GM18505 (cell line): Measurements from ENCODE around the gene CDC42BPG.

Experiments
- ATAC-seq: cut with Tn5 transposase; IDR thresholded peaks from one replicate; pipeline ENCODE4 v1.9.1; 2021; ENCODE audit not compliant: unreplicated experiment
- POLR2A ChIP-seq: IDR thresholded peaks from 4 replicates; pipeline ENCODE4 v1.6.1; 2011; ENCODE audit warnings: borderline replicate concordance; ENCODE audit not compliant: insufficient read depth, insufficient read length; ENCODE audit errors: extremely low read depth

Gene CDC42BPG

DNA sequence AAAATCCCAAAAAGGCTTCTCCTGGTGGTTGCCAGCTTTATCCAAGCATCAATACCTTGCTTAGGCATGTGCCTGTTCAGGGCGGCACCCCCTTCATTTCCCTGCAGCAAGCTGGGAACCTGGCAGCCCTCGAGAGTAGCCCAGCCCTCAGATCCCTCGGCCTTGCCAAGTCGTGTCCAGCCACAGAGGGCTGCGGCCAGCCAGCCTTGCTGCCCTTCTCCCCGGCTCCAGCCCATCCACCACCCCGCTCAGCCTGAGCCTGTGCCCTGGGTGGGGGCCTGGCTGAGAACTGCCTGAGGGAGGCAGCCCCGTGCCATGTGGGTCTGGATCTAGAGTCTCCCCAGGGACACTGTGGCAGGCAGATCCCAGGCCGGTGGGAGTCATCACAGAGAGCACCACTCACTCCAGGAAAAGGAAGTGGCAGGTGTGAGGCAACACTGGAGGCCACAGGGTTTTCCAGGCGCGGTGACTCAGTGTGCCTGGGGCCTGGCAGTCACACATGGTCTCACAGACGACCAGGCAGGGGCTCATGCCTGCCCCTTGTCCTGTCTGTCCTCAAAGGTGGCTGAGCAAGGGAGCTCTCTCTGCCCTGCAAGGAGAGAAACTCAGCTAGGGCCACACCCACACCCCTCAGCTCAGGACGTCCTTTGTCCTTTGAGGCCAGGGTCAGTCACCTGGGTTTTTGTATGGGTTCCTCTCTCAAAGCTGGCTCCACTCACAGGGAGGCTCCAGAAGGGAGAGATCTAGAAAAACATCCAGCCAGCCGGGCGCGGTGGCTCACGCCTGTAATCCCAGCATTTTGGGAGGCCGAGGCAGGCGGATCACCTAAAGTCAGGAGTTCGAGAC, 12.2 kb upstream of the CDC42BPG start:
- ATAC-seq = no peak
- TF ChIP-seq POLR2A = no peak

DNA sequence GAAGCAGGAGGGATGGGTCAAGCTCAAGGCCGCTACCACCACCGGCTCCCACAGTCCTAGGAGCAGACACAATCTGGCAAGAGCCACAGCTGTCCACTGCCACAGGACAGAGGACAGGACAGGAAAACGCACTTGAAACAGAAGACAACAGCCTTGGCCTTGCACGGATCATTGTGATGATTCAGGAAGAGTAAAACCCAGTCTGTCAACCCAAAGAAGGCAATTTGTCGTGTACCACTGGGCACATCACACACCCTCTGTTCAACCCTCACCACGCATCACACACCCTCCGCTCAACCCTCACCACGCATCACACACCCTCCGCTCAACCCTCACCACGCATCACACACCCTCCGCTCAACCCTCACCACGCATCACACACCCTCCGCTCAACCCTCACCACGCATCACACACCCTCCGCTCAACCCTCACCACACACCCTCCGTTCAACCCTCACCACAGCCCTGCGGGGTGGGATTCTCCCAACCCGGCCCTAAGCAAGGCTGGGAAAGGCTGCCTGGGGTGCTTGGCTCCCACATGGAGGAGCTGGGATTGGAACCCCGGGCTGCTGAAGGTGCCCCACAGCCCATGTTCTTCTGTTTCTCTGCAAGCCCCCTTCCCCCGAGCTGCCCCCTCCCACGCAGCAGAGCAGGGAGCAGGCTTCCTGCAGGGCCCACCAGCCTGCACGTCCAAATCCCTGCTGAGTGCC, 11.3 kb upstream of the CDC42BPG start:
- no peak for TF ChIP-seq POLR2A
- ATAC-seq = no peak

DNA sequence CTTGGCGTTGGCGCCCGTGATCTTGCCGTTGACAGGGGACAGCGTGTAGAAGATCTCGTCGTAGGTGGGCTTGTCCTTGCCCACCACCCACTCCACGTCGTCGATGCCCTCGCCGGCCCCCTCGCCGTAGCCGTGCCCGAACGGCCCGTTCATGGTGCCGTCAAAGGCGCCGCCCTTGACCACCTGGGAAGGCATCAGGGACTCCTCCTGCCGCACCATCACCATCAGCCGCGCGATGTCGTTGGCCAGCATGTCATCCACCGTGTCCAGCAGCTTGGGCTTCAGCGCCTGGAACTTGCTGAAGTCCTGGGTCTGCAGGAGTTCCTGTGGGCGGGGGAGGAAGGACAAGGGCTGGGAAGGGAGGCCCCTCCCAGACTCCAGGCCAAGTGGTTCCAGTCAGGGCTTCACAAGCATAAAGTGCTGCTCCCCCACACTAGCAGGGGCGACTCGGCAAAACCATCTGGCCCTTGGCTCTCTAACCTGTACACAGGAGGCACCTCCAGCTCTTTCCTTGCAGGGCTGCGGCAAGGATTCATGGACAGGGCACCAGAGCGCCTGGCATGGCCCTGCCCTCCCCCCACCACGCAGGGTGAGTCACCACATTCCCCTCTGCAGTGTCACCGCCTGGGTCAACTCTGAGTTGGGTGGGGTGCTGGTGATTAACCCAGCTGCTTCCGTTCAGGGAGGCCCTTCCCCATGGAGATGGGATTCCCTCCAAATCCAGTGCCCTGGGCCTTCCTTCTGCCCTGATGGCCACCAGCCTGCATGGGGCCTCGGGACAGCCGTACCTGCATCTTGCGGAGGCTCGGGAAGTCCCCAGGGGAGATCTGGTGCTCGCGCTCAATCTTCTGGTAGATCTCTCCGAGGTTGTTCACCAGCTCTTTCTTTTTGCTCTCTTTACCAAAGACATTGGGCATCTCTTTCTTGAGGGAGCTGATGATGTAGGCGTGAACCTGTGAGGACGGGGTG, 10.4 kb upstream of the CDC42BPG start:
- no peak for TF ChIP-seq POLR2A
- ATAC-seq = no peak

DNA sequence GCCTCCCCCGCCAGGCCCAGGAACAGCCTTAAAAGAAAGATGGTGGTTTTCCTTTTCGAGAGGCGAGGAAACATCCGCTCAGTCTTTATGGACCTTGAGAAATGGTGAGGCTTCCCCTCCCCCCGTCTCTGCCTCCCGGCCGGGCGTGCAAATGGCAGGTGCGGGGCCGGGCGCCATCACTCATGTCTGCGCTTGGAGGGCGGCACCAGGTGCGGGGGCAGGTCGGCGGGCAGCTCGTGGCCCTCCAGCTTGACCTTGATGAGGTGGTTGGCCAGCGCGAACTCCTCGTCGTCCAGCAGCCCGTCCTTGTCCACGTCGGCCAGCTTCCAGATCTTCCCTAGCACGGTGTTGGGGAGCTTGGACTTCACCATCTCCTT, 9.7 kb upstream of the CDC42BPG start:
- ATAC-seq = no peak

GRCh38 chr11:64853709-64854108, 9.3 kb upstream of the CDC42BPG start:
- no peak for ATAC-seq
- no peak for TF ChIP-seq POLR2A

More for the DNA sequence above, 9.7 kb upstream of the CDC42BPG start:
- TF ChIP-seq POLR2A = no peak

GRCh38 chr11:64852804-64853509, 8.5 kb upstream of the CDC42BPG start:
- no peak for ATAC-seq
- TF ChIP-seq POLR2A = no peak

- peak; percentile 3 for ATAC-seq
These were observed 7.4 kb upstream of the CDC42BPG start for GRCh38 chr11:64851831-64852351.

DNA sequence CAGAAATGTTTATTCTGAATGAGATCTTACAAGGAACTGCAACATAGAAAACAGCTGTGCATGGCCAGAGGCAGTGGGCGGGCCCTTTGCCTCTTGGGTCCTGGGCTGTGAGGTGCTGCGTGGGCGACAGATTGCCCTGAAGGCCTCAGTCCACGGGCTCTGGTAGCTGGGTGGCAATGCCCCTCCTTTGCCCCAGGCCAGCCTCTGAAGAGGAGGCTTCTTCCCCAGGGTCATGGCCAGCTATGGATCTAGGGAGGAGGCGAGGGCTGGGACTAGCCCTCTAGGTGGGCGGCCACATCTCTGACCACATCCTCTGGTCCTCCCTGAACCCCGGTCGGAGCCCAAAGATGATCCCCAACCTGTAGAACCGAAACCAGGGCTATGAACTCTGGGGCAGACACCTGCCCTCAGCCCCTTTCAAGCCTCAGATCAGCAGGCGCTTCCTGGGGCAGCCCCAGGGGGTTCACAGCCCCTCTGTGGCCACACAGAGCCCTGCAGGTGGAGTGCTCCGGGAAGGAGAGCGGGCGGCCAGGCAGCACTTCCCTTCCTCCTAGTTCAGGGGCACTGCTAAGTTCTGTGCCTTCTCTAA, 6.6 kb upstream of the CDC42BPG start:
- peak; percentile 40 for ATAC-seq
- TF ChIP-seq POLR2A = peak; percentile 68

More at GRCh38 chr11:64851831-64852351, 7.4 kb upstream of the CDC42BPG start:
- peak; percentile 40 for TF ChIP-seq POLR2A

GRCh38 chr11:64849598-64850356, 5.3 kb upstream of the CDC42BPG start:
- TF ChIP-seq POLR2A = no peak
- no peak for ATAC-seq

DNA sequence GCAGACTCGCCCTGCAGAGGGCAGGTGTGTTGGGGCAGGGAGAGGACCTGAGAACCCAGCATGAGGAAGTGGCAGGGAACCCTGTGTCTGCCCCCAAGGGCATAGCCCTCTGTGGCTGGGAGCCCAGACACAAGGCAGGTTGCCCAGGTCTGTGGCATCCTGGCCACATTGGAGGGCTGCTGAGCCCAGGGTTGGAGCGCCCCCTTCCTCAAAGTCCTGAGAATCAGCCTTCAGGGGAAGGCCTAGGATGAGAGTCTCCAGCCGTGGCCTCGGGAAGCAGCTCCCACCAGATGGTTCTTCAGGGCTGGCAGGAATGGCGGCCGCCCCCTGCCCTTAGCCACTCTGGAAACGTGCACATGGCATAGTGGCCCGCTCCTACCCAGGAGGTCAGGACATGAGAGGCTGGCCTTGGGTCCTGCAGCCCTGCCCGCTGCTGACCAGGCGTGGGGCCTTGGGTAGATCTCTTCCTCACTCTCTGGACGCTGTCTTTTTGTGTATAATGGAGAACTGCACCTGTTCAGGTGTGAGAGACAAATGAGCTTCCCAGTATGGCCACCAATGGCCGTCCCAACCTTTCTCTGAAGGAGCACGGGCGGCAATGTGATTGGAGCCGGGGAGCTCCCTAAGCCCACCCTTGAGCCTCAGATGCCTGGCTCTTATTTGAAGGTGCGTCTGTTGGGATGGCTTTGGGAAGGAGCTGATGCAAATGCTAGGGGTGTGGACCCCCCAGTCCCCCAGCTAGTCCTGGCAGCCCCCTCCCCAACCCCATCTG, 4.6 kb upstream of the CDC42BPG start:
- no peak for ATAC-seq
- TF ChIP-seq POLR2A = no peak
